GM18502 (cell line): ENCODE data around the gene VGLL2.
"Not testable (repeated sequence)": the region's sequence is repeated elsewhere in the genome, so short reads cannot be mapped to it uniquely, and the experiment has no call there.

Experiments
- ATAC-seq: cut with Tn5 transposase; IDR thresholded peaks from one replicate; pipeline ENCODE4 v1.9.1; 2021; ENCODE audit warnings: mild to moderate bottlenecking; ENCODE audit not compliant: unreplicated experiment, poor library complexity

The VGLL2 gene

GRCh38 chr6:117265410-117266256, at the start of gene VGLL2:
VGLL2 (plus strand) TSS chr6:117265558; CDS start chr6:117265764, 206 bp downstream.
- ATAC-seq = peak; percentile 26

GRCh38 chr6:117222861-117223260, 42.5 kb upstream of the VGLL2 start:
- ATAC-seq = no peak

GRCh38 chr6:117226778-117227177, 38.6 kb upstream of the VGLL2 start:
- ATAC-seq = no peak

GRCh38 chr6:117227245-117227962, 38.0 kb upstream of the VGLL2 start:
- no peak for ATAC-seq

GRCh38 chr6:117228202-117228601, 37.2 kb upstream of the VGLL2 start:
- ATAC-seq = no peak

- ATAC-seq = no peak
Measured at GRCh38 chr6:117229870-117230269, 35.5 kb upstream of the VGLL2 start.

- no peak for ATAC-seq
Measured at GRCh38 chr6:117231466-117231865, 33.9 kb upstream of the VGLL2 start.

- no peak for ATAC-seq
Measured at GRCh38 chr6:117232196-117232595, 33.2 kb upstream of the VGLL2 start.

- ATAC-seq = no peak
Measured at GRCh38 chr6:117233145-117233544, 32.2 kb upstream of the VGLL2 start.

GRCh38 chr6:117237561-117237960, 27.8 kb upstream of the VGLL2 start:
- no peak for ATAC-seq

- not testable (repeated sequence) for ATAC-seq
Measured at GRCh38 chr6:117244571-117244970, 20.8 kb upstream of the VGLL2 start.

- not testable (repeated sequence) for ATAC-seq
Measured at GRCh38 chr6:117244979-117245378, 20.4 kb upstream of the VGLL2 start.

GRCh38 chr6:117253785-117254184, 11.6 kb upstream of the VGLL2 start:
- ATAC-seq = no peak

- no peak for ATAC-seq
Measured at GRCh38 chr6:117262799-117263198, 2.6 kb upstream of the VGLL2 start.

- no peak for ATAC-seq
Measured at GRCh38 chr6:117263353-117263927, 1.9 kb upstream of the VGLL2 start.

GRCh38 chr6:117264369-117264691, 1.0 kb upstream of the VGLL2 start:
- ATAC-seq = peak; percentile 5

- peak; percentile 72 for ATAC-seq
Measured at GRCh38 chr6:117264692-117265409, 507 bp upstream of the VGLL2 start.

GRCh38 chr6:117266257-117267053, 1.1 kb downstream of the VGLL2 start:
- ATAC-seq = no peak

- no peak for ATAC-seq
Measured at GRCh38 chr6:117267054-117267347, 1.6 kb downstream of the VGLL2 start.
